ENCODE results near the gene ZC3H10. TPM values are rescaled to one million over a fixed set of nuclear protein-coding genes. Genes with fewer than 3 reads are reported as not detected.

Gene ZC3H10
- total and polyA plus RNA-seq, 2 of the 13 experiments (the other 11 are each of a cell fraction or from before 2014, with no cell fraction given) = 0.70 to 2.3 TPM

DNA sequence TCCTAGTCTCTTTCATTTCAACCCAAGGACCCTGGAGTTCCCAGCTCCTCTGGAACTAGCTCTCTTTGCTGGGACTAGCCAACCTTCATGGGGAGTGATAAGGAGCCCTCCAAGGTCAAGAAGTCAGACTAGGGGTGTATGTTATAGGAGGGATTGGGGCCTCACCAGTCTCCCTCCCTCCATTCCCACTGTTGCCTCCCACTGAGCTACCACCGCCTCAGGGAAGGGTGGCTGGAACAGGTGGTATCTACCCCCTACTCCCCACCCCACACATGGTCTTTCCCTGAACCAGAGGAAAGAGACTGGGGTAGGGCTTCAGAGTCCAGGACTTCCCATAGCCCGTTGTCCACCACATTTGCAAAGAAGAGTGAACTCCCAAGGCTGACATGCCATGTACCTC, 35.7 kb upstream of the ZC3H10 start (continued):
- TF ChIP-seq, protein P1, sequence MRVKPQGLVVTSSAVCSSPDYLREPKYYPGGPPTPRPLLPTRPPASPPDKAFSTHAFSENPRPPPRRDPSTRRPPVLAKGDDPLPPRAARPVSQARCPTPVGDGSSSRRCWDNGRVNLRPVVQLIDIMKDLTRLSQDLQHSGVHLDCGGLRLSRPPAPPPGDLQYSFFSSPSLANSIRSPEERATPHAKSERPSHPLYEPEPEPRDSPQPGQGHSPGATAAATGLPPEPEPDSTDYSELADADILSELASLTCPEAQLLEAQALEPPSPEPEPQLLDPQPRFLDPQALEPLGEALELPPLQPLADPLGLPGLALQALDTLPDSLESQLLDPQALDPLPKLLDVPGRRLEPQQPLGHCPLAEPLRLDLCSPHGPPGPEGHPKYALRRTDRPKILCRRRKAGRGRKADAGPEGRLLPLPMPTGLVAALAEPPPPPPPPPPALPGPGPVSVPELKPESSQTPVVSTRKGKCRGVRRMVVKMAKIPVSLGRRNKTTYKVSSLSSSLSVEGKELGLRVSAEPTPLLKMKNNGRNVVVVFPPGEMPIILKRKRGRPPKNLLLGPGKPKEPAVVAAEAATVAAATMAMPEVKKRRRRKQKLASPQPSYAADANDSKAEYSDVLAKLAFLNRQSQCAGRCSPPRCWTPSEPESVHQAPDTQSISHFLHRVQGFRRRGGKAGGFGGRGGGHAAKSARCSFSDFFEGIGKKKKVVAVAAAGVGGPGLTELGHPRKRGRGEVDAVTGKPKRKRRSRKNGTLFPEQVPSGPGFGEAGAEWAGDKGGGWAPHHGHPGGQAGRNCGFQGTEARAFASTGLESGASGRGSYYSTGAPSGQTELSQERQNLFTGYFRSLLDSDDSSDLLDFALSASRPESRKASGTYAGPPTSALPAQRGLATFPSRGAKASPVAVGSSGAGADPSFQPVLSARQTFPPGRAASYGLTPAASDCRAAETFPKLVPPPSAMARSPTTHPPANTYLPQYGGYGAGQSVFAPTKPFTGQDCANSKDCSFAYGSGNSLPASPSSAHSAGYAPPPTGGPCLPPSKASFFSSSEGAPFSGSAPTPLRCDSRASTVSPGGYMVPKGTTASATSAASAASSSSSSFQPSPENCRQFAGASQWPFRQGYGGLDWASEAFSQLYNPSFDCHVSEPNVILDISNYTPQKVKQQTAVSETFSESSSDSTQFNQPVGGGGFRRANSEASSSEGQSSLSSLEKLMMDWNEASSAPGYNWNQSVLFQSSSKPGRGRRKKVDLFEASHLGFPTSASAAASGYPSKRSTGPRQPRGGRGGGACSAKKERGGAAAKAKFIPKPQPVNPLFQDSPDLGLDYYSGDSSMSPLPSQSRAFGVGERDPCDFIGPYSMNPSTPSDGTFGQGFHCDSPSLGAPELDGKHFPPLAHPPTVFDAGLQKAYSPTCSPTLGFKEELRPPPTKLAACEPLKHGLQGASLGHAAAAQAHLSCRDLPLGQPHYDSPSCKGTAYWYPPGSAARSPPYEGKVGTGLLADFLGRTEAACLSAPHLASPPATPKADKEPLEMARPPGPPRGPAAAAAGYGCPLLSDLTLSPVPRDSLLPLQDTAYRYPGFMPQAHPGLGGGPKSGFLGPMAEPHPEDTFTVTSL (CRISPR knock-in tag; IDR thresholded peaks at IDR 0.05; ENCODE audit: borderline replicate concordance) = 0 out of 2 replicates have a peak, but pooled peaks have one; percentile 44
- no peak for TF ChIP-seq SCMH1 (CRISPR knock-in tag; IDR thresholded peaks at IDR 0.05; ENCODE audit: borderline replicate concordance)
- TF ChIP-seq KAT8 (CRISPR knock-in tag; IDR thresholded peaks at IDR 0.05) = no peak
- TF ChIP-seq, protein P2, sequence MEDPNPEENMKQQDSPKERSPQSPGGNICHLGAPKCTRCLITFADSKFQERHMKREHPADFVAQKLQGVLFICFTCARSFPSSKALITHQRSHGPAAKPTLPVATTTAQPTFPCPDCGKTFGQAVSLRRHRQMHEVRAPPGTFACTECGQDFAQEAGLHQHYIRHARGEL (CRISPR knock-in tag; IDR thresholded peaks at IDR 0.05) = no peak
- TF ChIP-seq, protein P3, sequence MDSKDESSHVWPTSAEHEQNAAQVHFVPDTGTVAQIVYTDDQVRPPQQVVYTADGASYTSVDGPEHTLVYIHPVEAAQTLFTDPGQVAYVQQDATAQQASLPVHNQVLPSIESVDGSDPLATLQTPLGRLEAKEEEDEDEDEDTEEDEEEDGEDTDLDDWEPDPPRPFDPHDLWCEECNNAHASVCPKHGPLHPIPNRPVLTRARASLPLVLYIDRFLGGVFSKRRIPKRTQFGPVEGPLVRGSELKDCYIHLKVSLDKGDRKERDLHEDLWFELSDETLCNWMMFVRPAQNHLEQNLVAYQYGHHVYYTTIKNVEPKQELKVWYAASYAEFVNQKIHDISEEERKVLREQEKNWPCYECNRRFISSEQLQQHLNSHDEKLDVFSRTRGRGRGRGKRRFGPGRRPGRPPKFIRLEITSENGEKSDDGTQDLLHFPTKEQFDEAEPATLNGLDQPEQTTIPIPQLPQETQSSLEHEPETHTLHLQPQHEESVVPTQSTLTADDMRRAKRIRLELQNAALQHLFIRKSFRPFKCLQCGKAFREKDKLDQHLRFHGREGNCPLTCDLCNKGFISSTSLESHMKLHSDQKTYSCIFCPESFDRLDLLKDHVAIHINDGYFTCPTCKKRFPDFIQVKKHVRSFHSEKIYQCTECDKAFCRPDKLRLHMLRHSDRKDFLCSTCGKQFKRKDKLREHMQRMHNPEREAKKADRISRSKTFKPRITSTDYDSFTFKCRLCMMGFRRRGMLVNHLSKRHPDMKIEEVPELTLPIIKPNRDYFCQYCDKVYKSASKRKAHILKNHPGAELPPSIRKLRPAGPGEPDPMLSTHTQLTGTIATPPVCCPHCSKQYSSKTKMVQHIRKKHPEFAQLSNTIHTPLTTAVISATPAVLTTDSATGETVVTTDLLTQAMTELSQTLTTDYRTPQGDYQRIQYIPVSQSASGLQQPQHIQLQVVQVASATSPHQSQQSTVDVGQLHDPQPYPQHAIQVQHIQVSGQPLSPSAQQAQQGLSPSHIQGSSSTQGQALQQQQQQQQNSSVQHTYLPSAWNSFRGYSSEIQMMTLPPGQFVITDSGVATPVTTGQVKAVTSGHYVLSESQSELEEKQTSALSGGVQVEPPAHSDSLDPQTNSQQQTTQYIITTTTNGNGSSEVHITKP (CRISPR knock-in tag; IDR thresholded peaks at IDR 0.05; ENCODE audit: low read depth) = peak; percentile 13; the same call in 1 of the 2 replicates
- peak; percentile 16; the same call in 1 of the 2 replicates for TF ChIP-seq ZNF235 (CRISPR knock-in tag; IDR thresholded peaks at IDR 0.05; ENCODE audit: borderline replicate concordance)
- peak; percentile 19; the same call in 1 of the 2 replicates for TF ChIP-seq ZNF670 (CRISPR knock-in tag; IDR thresholded peaks at IDR 0.05; ENCODE audit: borderline replicate concordance)
- TF ChIP-seq ZNF430 (CRISPR knock-in tag; IDR thresholded peaks at IDR 0.05) = peak; percentile 6; the same call in 1 of the 2 replicates
- 0 out of 2 replicates have a peak, but pooled peaks have one; percentile 7 for TF ChIP-seq CHD4 (IDR thresholded peaks at IDR 0.05; ENCODE audit: borderline replicate concordance, low read length)
- no peak for TF ChIP-seq ZSCAN25 (CRISPR knock-in tag; IDR thresholded peaks at IDR 0.05)

Measured in HepG2 (cell line).